PC-3 (cell line): ENCODE results near the gene TOR2A.

Experiments
- CTCF ChIP-seq: fragments of 300-600 bp; sonication (generic); conservative IDR thresholded peaks from 2 replicates; pipeline ENCODE4 v1.5.1; 2017; ENCODE audit warnings: antibody characterized with exemption, low read depth, mild to moderate bottlenecking, low read length
- EZH2 ChIP-seq: fragments of 300-600 bp; sonication (generic); IDR thresholded peaks from one replicate; pipeline ENCODE4 v1.6.1; 2017; ENCODE audit warnings: antibody characterized with exemption, mild to moderate bottlenecking, low read length; ENCODE audit not compliant: unreplicated experiment

GRCh38 chr9:127772603-127773002, 37.5 kb upstream of the TOR2A start:
- TF ChIP-seq CTCF (no peak), EZH2 (no peak)
